ENCODE data around the gene ST6GAL1.

Gene ST6GAL1

GRCh38 chr3:187085021-187085666 lies 154.8 kb downstream of the ST6GAL1 start:
- TF ChIP-seq GATA2 (IDR thresholded peaks at IDR 0.05; ENCODE audit: low read depth, low read length) (no peak), GATA3 (IDR thresholded peaks at IDR 0.05; ENCODE audit: low read depth, low read length) (no peak)

GRCh38 chr3:187085933-187086332 lies 155.6 kb downstream of the ST6GAL1 start:
- TF ChIP-seq GATA2 (IDR thresholded peaks at IDR 0.05; ENCODE audit: low read depth, low read length) (no peak), GATA3 (IDR thresholded peaks at IDR 0.05; ENCODE audit: low read depth, low read length) (no peak)

GRCh38 chr3:187086831-187087230 lies 156.5 kb downstream of the ST6GAL1 start:
- TF ChIP-seq GATA2 (IDR thresholded peaks at IDR 0.05; ENCODE audit: low read depth, low read length), result no peak

- no peak for TF ChIP-seq GATA3 (IDR thresholded peaks at IDR 0.05; ENCODE audit: low read depth, low read length)
Measured at GRCh38 chr3:187088701-187089100, 158.4 kb downstream of the ST6GAL1 start.

- no peak for TF ChIP-seq GATA3 (IDR thresholded peaks at IDR 0.05; ENCODE audit: low read depth, low read length)
- no peak for TF ChIP-seq GATA2 (IDR thresholded peaks at IDR 0.05; ENCODE audit: low read depth, low read length)
Measured at GRCh38 chr3:187093320-187093719, 163.0 kb downstream of the ST6GAL1 start.

- no peak for TF ChIP-seq GATA2 (IDR thresholded peaks at IDR 0.05; ENCODE audit: low read depth, low read length)
- TF ChIP-seq GATA3 (IDR thresholded peaks at IDR 0.05; ENCODE audit: low read depth, low read length), result no peak
Measured at GRCh38 chr3:187098923-187099512, 168.7 kb downstream of the ST6GAL1 start.

- TF ChIP-seq GATA2 (IDR thresholded peaks at IDR 0.05; ENCODE audit: low read depth, low read length) (peak; percentile 83), GATA3 (IDR thresholded peaks at IDR 0.05; ENCODE audit: low read depth, low read length) (0 out of 2 replicates have a peak, but pooled peaks have one; percentile 12)
Measured at GRCh38 chr3:187101184-187102072, 171.1 kb downstream of the ST6GAL1 start.

GRCh38 chr3:187102073-187102634 lies 171.8 kb downstream of the ST6GAL1 start:
- no peak for TF ChIP-seq GATA3 (IDR thresholded peaks at IDR 0.05; ENCODE audit: low read depth, low read length)
- no peak for TF ChIP-seq GATA2 (IDR thresholded peaks at IDR 0.05; ENCODE audit: low read depth, low read length)

- TF ChIP-seq GATA3 (IDR thresholded peaks at IDR 0.05; ENCODE audit: low read depth, low read length) (no peak), GATA2 (IDR thresholded peaks at IDR 0.05; ENCODE audit: low read depth, low read length) (no peak)
Measured at GRCh38 chr3:187103251-187103650, 172.9 kb downstream of the ST6GAL1 start.

- TF ChIP-seq GATA3 (IDR thresholded peaks at IDR 0.05; ENCODE audit: low read depth, low read length), result no peak
- TF ChIP-seq GATA2 (IDR thresholded peaks at IDR 0.05; ENCODE audit: low read depth, low read length), result no peak
Measured at GRCh38 chr3:187104342-187104741, 174.0 kb downstream of the ST6GAL1 start.

- no peak for TF ChIP-seq GATA2 (IDR thresholded peaks at IDR 0.05; ENCODE audit: low read depth, low read length)
- no peak for TF ChIP-seq GATA3 (IDR thresholded peaks at IDR 0.05; ENCODE audit: low read depth, low read length)
Measured at GRCh38 chr3:187104933-187105332, 174.6 kb downstream of the ST6GAL1 start.

GRCh38 chr3:187105700-187106099 lies 175.4 kb downstream of the ST6GAL1 start:
- no peak for TF ChIP-seq GATA3 (IDR thresholded peaks at IDR 0.05; ENCODE audit: low read depth, low read length)
- TF ChIP-seq GATA2 (IDR thresholded peaks at IDR 0.05; ENCODE audit: low read depth, low read length), result no peak

GRCh38 chr3:187107989-187108388 lies 177.7 kb downstream of the ST6GAL1 start:
- TF ChIP-seq GATA3 (IDR thresholded peaks at IDR 0.05; ENCODE audit: low read depth, low read length), result no peak
- TF ChIP-seq GATA2 (IDR thresholded peaks at IDR 0.05; ENCODE audit: low read depth, low read length), result no peak

- TF ChIP-seq GATA2 (IDR thresholded peaks at IDR 0.05; ENCODE audit: low read depth, low read length) (no peak), GATA3 (IDR thresholded peaks at IDR 0.05; ENCODE audit: low read depth, low read length) (no peak)
Measured at GRCh38 chr3:187110156-187110555, 179.8 kb downstream of the ST6GAL1 start.
